H9 (cell line): Measurements from ENCODE around the gene CNNM1. TPM values are rescaled to one million over a fixed set of nuclear protein-coding genes. Genes with fewer than 3 reads are reported as not detected.

Experiments used
- DNase-seq: peaks from one replicate; pipeline ENCODE4 v3.0.0-alpha.2; 2017
- H2AFZ ChIP-seq: one replicate; pipeline ENCODE4 v1.6.1; 2013; ENCODE audit warnings: mild to moderate bottlenecking, low read length, control low read depth, moderate library complexity
- H2AK5ac ChIP-seq: 2 replicates; pipeline ENCODE4 v1.6.1; 2013; ENCODE audit warnings: low read length, control low read depth, mixed read lengths; ENCODE audit not compliant: insufficient read length
- H2BK120ac ChIP-seq: one replicate; pipeline ENCODE4 v1.6.1; 2013; ENCODE audit warnings: low read depth, mild to moderate bottlenecking, low read length, control low read depth, inconsistent platforms; ENCODE audit not compliant: poor library complexity, severe bottlenecking
- H2BK12ac ChIP-seq: 2 replicates; pipeline ENCODE4 v1.6.1; 2013; ENCODE audit warnings: low read length, control low read depth, mixed read lengths, low read depth; ENCODE audit not compliant: insufficient read length
- H2BK15ac ChIP-seq: 2 replicates; pipeline ENCODE4 v1.6.1; 2013; ENCODE audit warnings: low read depth, low read length, control low read depth
- H2BK20ac ChIP-seq: one replicate; pipeline ENCODE4 v1.6.1; 2013; ENCODE audit warnings: low read depth, mild to moderate bottlenecking, low read length, control low read depth, inconsistent platforms; ENCODE audit not compliant: poor library complexity, severe bottlenecking
- H2BK5ac ChIP-seq: 2 replicates; pipeline ENCODE4 v1.6.1; 2013; ENCODE audit warnings: low read length, control low read depth, mixed read lengths; ENCODE audit not compliant: insufficient read length
- H3K14ac ChIP-seq: 2 replicates; pipeline ENCODE4 v1.6.1; 2013; ENCODE audit warnings: low read length, control low read depth; ENCODE audit not compliant: insufficient read depth
- H3K18ac ChIP-seq: 2 replicates; pipeline ENCODE4 v1.6.1; 2013; ENCODE audit warnings: low read depth, mild to moderate bottlenecking, mixed read lengths, low read length, control low read depth; ENCODE audit not compliant: insufficient read length
- H3K23ac ChIP-seq: 2 replicates; pipeline ENCODE4 v1.6.1; 2013; ENCODE audit warnings: low read length, control low read depth, mixed read lengths, low read depth; ENCODE audit not compliant: insufficient read length
- H3K23me2 ChIP-seq: 2 replicates; pipeline ENCODE4 v1.6.1; 2013; ENCODE audit warnings: low read depth, mild to moderate bottlenecking, mixed read lengths, low read length, control low read depth; ENCODE audit not compliant: insufficient read length, poor library complexity, severe bottlenecking
- H3K27ac ChIP-seq: 2 replicates; pipeline ENCODE4 v1.5.1; 2013; ENCODE audit warnings: low read length, control low read depth, mixed read lengths, low read depth; ENCODE audit not compliant: insufficient read length
- H3K27me3 ChIP-seq: 2 replicates; pipeline ENCODE4 v1.6.1; 2013; ENCODE audit warnings: low read length, control low read depth, inconsistent platforms; ENCODE audit not compliant: insufficient read depth
- H3K4ac ChIP-seq: 2 replicates; pipeline ENCODE4 v1.6.1; 2013; ENCODE audit warnings: low read depth, mild to moderate bottlenecking, control low read depth, inconsistent platforms, low read length, moderate library complexity
- H3K4me1 ChIP-seq: 2 replicates; pipeline ENCODE4 v1.6.1; 2013; ENCODE audit warnings: low read length, control low read depth, inconsistent platforms; ENCODE audit not compliant: insufficient read depth
- H3K4me2 ChIP-seq: 2 replicates; pipeline ENCODE4 v1.6.1; 2013; ENCODE audit warnings: low read length, control low read depth, mixed read lengths; ENCODE audit not compliant: insufficient read length, insufficient read depth
- H3K56ac ChIP-seq: 2 replicates; pipeline ENCODE4 v1.6.1; 2013; ENCODE audit warnings: low read depth, mild to moderate bottlenecking, mixed read lengths, low read length, control low read depth; ENCODE audit not compliant: insufficient read length
- H3K79me1 ChIP-seq: 2 replicates; pipeline ENCODE4 v1.6.1; 2013; ENCODE audit warnings: low read depth, mild to moderate bottlenecking, moderate library complexity, low read length, control low read depth, inconsistent platforms; ENCODE audit not compliant: insufficient read depth, poor library complexity, severe bottlenecking
- H3K79me2 ChIP-seq: 2 replicates; pipeline ENCODE4 v1.6.1; 2013; ENCODE audit warnings: low read length, control low read depth, inconsistent platforms; ENCODE audit not compliant: insufficient read depth
- H3K9ac ChIP-seq: 2 replicates; pipeline ENCODE4 v1.6.1; 2013; ENCODE audit warnings: low read length, control low read depth, mixed read lengths; ENCODE audit not compliant: insufficient read length; ENCODE audit errors: extremely low read depth
- H3K9me3 ChIP-seq: one replicate; pipeline ENCODE4 v1.6.1; 2013; ENCODE audit warnings: low read depth, low read length, inconsistent platforms; ENCODE audit not compliant: control insufficient read depth
- H3T11ph ChIP-seq: one replicate; pipeline ENCODE4 v1.6.1; 2013; ENCODE audit warnings: mild to moderate bottlenecking, low read length, control low read depth, inconsistent platforms
- H4K20me1 ChIP-seq: one replicate; pipeline ENCODE4 v1.6.1; 2013; ENCODE audit not compliant: control insufficient read depth, insufficient read length, insufficient read depth
- H4K5ac ChIP-seq: 2 replicates; pipeline ENCODE4 v1.6.1; 2013; ENCODE audit warnings: low read depth, mild to moderate bottlenecking, mixed read lengths, low read length, control low read depth; ENCODE audit not compliant: insufficient read length
- H4K8ac ChIP-seq: replicated peaks from 2 replicates; pipeline ENCODE4 v1.6.1; 2013; ENCODE audit warnings: low read length, control low read depth, mixed read lengths, low read depth; ENCODE audit not compliant: insufficient read length
- H4K91ac ChIP-seq: 2 replicates; pipeline ENCODE4 v1.6.1; 2013; ENCODE audit warnings: low read depth, mild to moderate bottlenecking, moderate library complexity, mixed read lengths, low read length, control low read depth; ENCODE audit not compliant: insufficient read length
- H3K27ac Mint-ChIP-seq, 3 experiments: 2 replicates in 2 of 3; 3 replicates in 1 of 3; pipeline ENCODE4 v1.8.0; 2020 to 2021; ENCODE audit warnings: mixed read lengths in 3 of 3, mild to moderate bottlenecking in 1 of 3, moderate library complexity in 1 of 3
- H3K27me3 Mint-ChIP-seq: 2 replicates; pipeline ENCODE4 v1.8.0; 2021; ENCODE audit warnings: low read depth, mild to moderate bottlenecking, moderate library complexity, mixed read lengths
- H3K36me3 Mint-ChIP-seq, 3 experiments: 2 replicates in 2 of 3; 3 replicates in 1 of 3; pipeline ENCODE4 v1.8.0; 2020 to 2021; ENCODE audit warnings: low read depth in 3 of 3, mixed read lengths in 3 of 3; ENCODE audit not compliant: insufficient read depth in 1 of 3
- H3K4me1 Mint-ChIP-seq, 2 experiments: 2 replicates each; pipeline ENCODE4 v1.8.0; 2020; ENCODE audit warnings: mixed read lengths in 2 of 2
- H3K4me3 Mint-ChIP-seq, 2 experiments: 2 replicates in 1 of 2; 3 replicates in 1 of 2; pipeline ENCODE4 v1.8.0; 2020 to 2021; ENCODE audit warnings: mild to moderate bottlenecking in 2 of 2, mixed read lengths in 2 of 2, moderate library complexity in 1 of 2
- H3K9me3 Mint-ChIP-seq, 2 experiments: 2 replicates in 1 of 2; 3 replicates in 1 of 2; pipeline ENCODE4 v1.8.0; 2020; ENCODE audit warnings: mild to moderate bottlenecking in 2 of 2, mixed read lengths in 2 of 2, moderate library complexity in 1 of 2
- WGBS: extraction: QIAGEN DNeasy Blood & Tissue Kit; methylation state at CpG from one replicate; pipeline ENCODE4 v1.1.7; 2013; ENCODE audit warnings: missing lambda C conversion rate, low lambda C conversion rate, mixed read lengths; ENCODE audit not compliant: insufficient read length; ENCODE audit errors: extremely low coverage; 5-methylcytosine and 5-hydroxymethylcytosine counted together
- total RNA-seq: library from RNA; stranded (reverse); gene quantifications from 2 replicates; pipeline ENCODE4 v1.2.1, GENCODE V29; 2021
- TF ChIP-seq, protein P1 (sequence below): fragments of 200-600 bp; sonication (generic); conservative IDR thresholded peaks from 3 replicates; pipeline ENCODE4 v1.8.0; 2021; ENCODE audit warnings: antibody characterized with exemption, mild to moderate bottlenecking

Gene CNNM1
- total RNA-seq, 1 experiment from 2014 or later = 0.35 TPM

- H3K56ac ChIP-seq = no peak overlapping the region
- no peak overlapping the region for H2BK20ac ChIP-seq
- no peak overlapping the region for H2BK5ac ChIP-seq
- Mint-ChIP-seq H3K36me3 (no peaks in the 10 kb centered on the region), H3K4me3 (no peak overlapping the region), H3K9me3 (no peaks in the 10 kb centered on the region), H3K27ac (no peak overlapping the region), H3K4me1 (peaks cover 4 to 7% of the 10 kb centered on the region in 2 experiments), H3K27me3 (peaks cover 28% of the 10 kb centered on the region)
- H3K4me1 ChIP-seq = no peaks in the 10 kb centered on the region
- no peaks in the 10 kb centered on the region for H3K23me2 ChIP-seq
- H2BK120ac ChIP-seq = no peak overlapping the region
- no peaks in the 10 kb centered on the region for H3K27me3 ChIP-seq
- H2BK15ac ChIP-seq = no peak overlapping the region
- no peaks in the 10 kb centered on the region for H4K20me1 ChIP-seq
- H3K23ac ChIP-seq = no peak overlapping the region
- H4K5ac ChIP-seq = no peak overlapping the region
- no peak overlapping the region for H3K9ac ChIP-seq
- no peak for DNase-seq
- H3K14ac ChIP-seq = no peak overlapping the region
- no peak overlapping the region for H3K4me2 ChIP-seq
- no peak overlapping the region for H4K8ac ChIP-seq
- H3K79me1 ChIP-seq = no peaks in the 10 kb centered on the region
- H3T11ph ChIP-seq = no peak overlapping the region
- no peak overlapping the region for H2AK5ac ChIP-seq
- no peak overlapping the region for H2AFZ ChIP-seq
- no peak overlapping the region for H4K91ac ChIP-seq
- no CpG with 5 or more reads among the region's 1 CpG for WGBS
- no peaks in the 10 kb centered on the region for H3K9me3 ChIP-seq
- H3K4ac ChIP-seq = no peak overlapping the region
- H3K18ac ChIP-seq = no peak overlapping the region
- TF ChIP-seq, protein P1, sequence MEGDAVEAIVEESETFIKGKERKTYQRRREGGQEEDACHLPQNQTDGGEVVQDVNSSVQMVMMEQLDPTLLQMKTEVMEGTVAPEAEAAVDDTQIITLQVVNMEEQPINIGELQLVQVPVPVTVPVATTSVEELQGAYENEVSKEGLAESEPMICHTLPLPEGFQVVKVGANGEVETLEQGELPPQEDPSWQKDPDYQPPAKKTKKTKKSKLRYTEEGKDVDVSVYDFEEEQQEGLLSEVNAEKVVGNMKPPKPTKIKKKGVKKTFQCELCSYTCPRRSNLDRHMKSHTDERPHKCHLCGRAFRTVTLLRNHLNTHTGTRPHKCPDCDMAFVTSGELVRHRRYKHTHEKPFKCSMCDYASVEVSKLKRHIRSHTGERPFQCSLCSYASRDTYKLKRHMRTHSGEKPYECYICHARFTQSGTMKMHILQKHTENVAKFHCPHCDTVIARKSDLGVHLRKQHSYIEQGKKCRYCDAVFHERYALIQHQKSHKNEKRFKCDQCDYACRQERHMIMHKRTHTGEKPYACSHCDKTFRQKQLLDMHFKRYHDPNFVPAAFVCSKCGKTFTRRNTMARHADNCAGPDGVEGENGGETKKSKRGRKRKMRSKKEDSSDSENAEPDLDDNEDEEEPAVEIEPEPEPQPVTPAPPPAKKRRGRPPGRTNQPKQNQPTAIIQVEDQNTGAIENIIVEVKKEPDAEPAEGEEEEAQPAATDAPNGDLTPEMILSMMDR = no peak
- H3K27ac ChIP-seq = no peak overlapping the region
- H2BK12ac ChIP-seq = no peak overlapping the region
- H3K79me2 ChIP-seq = no peaks in the 10 kb centered on the region
These were observed 36.6 kb downstream of the CNNM1 start for GRCh38 chr10:99365736-99366135.
